ENCODE measurements around the gene DSG4.

DSG4 gene

DNA sequence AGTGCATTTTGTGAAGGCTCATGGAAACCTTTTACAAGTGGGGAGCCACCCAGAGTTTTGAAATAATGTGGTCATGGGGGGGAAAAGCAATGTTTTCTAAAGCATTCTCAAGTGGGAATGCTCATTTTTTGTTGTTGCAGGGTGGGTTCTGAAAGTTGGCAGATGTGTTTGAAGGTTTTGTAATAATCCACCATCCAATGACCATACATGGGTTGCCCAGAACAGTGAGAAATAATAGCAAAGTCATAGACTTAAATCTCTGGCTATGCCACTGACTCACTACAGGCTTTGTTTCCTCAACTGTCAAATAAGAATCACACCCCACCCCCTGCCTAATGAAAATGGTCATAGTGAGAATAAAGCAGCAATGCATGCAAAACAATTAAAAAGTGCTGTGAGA is 73.8 kb downstream of the DSG4 start:
- H3K4me3 ChIP-seq (ENCODE audit: low read depth in 1 of 2, low read length in 2 of 2), result no peak overlapping the region
- no peaks in the 10 kb centered on the region for H3K36me3 ChIP-seq (ENCODE audit: control insufficient read depth in 1 of 2, insufficient read depth in 2 of 2, low read length in 2 of 2)
- H3K27me3 ChIP-seq (ENCODE audit: low read depth, low read length), result no peaks in the 10 kb centered on the region
- no peaks in the 10 kb centered on the region for H3K9me3 ChIP-seq (ENCODE audit: control insufficient read depth in 1 of 2, low read length in 2 of 2)
- H3K4me1 ChIP-seq (ENCODE audit: control insufficient read depth in 1 of 2, insufficient read depth in 2 of 2, low read length in 2 of 2), result no peaks in the 10 kb centered on the region
- H3K27ac ChIP-seq (ENCODE audit: low read length), result no peak overlapping the region

DNA sequence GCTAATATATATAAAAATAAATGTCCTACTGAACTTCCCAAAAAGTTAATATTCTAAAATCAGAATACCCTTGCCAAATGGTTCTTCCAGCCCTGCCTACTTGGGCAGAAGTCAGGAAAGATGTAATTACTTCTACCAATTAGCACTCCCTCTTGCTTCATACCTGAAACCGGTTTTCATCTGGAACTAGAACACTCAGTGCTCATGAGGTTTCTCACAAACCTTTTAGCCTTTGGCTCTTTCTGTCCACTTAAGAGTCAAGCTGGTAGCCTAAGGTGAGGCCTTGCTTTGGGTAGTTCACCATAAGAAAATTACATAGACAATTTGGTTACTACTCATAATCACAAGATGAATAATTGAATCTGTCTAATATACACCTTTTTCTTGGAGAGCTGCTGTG is 75.0 kb downstream of the DSG4 start:
- Histone ChIP-seq H3K9me3 (ENCODE audit: control insufficient read depth in 1 of 2, low read length in 2 of 2) (no peaks in the 10 kb centered on the region), H3K36me3 (ENCODE audit: control insufficient read depth in 1 of 2, insufficient read depth in 2 of 2, low read length in 2 of 2) (no peaks in the 10 kb centered on the region), H3K27ac (ENCODE audit: low read length) (no peak overlapping the region), H3K27me3 (ENCODE audit: low read depth, low read length) (no peaks in the 10 kb centered on the region), H3K4me1 (ENCODE audit: control insufficient read depth in 1 of 2, insufficient read depth in 2 of 2, low read length in 2 of 2) (no peaks in the 10 kb centered on the region), H3K4me3 (ENCODE audit: low read depth in 1 of 2, low read length in 2 of 2) (no peak overlapping the region)

DNA sequence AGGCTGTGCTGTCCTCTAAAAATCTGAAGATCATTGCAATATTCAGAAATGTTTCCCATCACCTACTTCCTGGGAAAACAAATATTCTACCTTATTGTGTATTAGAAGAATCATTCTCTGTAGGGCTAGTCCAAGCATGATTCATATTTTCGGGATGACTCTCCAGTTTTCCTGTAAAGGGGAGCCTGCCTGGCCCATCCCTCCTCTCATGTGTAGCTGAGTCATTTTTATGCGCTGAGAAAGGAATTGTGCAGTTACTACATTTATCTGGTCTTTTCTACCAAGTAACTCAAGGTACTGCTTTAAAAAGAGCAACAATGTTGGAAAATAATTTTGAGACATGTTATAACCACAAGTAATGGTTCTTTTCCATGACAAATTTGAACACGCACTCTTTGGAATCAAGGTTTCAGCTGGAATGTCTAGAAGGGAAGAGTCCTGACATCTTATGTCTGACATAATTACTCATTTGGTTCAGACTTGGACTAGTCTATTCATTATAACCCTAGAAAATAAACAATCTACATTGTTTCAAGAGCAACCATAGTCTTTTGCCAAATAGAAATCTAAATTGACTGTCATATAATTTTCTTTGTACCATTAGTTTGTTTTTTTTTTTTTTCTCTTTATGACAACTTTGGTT is 77.6 kb downstream of the DSG4 start:
- no peaks in the 10 kb centered on the region for H3K9me3 ChIP-seq (ENCODE audit: control insufficient read depth in 1 of 2, low read length in 2 of 2)
- no peak overlapping the region for H3K27ac ChIP-seq (ENCODE audit: low read length)

More for the DNA sequence above, 77.6 kb downstream of the DSG4 start:
- Histone ChIP-seq H3K36me3 (ENCODE audit: control insufficient read depth in 1 of 2, insufficient read depth in 2 of 2, low read length in 2 of 2) (no peaks in the 10 kb centered on the region), H3K27me3 (ENCODE audit: low read depth, low read length) (no peaks in the 10 kb centered on the region), H3K4me3 (ENCODE audit: low read depth in 1 of 2, low read length in 2 of 2) (no peak overlapping the region), H3K4me1 (ENCODE audit: control insufficient read depth in 1 of 2, insufficient read depth in 2 of 2, low read length in 2 of 2) (no peaks in the 10 kb centered on the region)
